ENCODE data around the gene SERPINC1. TPM values are rescaled to one million over a fixed set of nuclear protein-coding genes. Genes with fewer than 3 reads are reported as not detected.

The SERPINC1 gene
- total and polyA plus RNA-seq, 2 experiments from 2014 or later, result 85.4 to 125 TPM

DNA sequence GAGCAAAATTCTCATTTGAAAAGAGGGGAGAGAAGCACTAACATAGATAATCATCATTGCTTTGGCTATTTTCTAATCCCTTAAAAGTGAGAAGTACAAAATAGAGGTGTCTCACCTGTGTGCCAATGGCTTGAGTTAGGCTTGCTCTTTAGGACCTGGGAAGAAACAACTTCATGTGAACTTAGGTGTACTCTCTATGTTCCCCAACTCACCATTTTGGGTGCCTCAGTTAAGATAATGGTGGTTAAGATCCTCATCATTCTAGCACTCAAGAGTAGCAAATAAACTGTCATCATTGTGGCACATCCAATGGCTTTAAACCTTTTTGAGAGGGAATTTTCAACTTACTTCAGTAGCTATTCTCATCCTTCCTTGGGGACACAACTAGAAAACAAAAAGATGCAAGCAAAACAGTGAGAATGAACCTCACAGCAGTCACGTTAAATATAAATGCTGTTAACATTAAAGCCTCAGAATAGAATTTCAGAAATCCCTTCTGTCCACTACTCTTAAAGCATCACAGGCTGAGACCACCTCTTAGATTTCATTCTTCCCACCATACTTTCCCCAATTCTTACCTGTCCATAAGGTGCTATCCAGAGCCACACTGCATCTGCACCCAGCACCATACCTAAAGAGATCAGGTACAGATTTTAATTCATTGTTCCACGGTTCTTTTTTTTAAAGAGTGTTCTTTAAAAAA lies 50.6 kb downstream of the SERPINC1 start:
- Histone ChIP-seq H3K4me3 (peak overlapping the region; percentile 43), H3K27me3 (no peaks in the 10 kb centered on the region), H3K4me2 (peak overlapping the region; percentile 88), H3K27ac (peak overlapping the region; percentile 80), H3K9me3 (ENCODE audit: low read depth) (no peaks in the 10 kb centered on the region), H2AFZ (no peak overlapping the region), H3K79me2 (peaks cover 30% of the 10 kb centered on the region), H3K9me2 (replicated peaks; ENCODE audit: insufficient read depth) (no peaks in the 10 kb centered on the region), H3K36me3 (replicated peaks; ENCODE audit: insufficient read depth, low read depth) (peaks cover 5% of the 10 kb centered on the region), H4K20me1 (ENCODE audit: insufficient read depth, poor library complexity, severe bottlenecking) (peaks cover 26% of the 10 kb centered on the region), H3K4me1 (ENCODE audit: insufficient read depth) (peaks cover 12% of the 10 kb centered on the region)
- WGBS (ENCODE audit: low lambda C conversion rate, missing lambda C conversion rate), result 3% methylated on average over 2 of the region's 2 CpGs
- no peak for TF ChIP-seq CTCF (IDR thresholded peaks at IDR 0.05; ENCODE audit: poor library complexity)
- TF ChIP-seq EZH2phosphoT487 (IDR thresholded peaks at IDR 0.05; ENCODE audit: low read depth, severe bottlenecking, unreplicated experiment), result no peak
- no peak for TF ChIP-seq EZH2 (IDR thresholded peaks at IDR 0.05; ENCODE audit: borderline replicate concordance)
- DNase-seq (ENCODE audit: low spot score), result no peak

DNA sequence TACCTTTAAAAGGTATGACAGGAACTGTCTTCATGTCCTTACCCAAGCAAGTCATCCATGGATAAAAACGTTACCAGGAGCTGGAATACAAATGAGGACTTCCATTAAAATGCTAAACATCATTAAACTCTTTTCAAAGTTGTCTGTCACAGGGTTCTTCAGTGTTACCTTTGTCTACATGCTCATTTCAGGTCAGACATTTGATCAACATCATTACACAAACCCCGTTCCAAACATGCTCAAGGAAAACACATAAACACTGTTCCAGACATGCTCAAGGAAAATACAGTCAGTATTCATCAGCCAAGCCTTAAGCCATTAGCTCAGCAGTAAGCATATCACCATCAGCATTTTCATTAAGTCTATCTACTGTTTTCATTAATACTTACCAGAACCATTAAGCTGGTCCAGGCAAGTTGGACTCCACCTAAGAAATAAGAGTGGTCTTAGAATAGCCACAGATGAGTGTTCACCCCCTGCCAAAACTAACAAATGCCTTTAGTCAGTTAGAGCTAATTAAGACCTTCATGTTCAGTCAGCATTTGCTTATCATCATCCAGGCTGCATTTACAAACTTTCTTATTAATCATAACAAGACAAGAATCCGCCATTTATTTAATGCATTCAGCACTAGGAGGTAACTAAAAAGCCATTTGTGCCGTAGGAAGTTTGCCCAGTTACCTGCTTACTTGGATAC lies 51.5 kb downstream of the SERPINC1 start:
- Histone ChIP-seq H3K79me2 (peaks cover 28% of the 10 kb centered on the region), H2AFZ (no peak overlapping the region), H3K4me1 (ENCODE audit: insufficient read depth) (peaks cover 12% of the 10 kb centered on the region), H3K4me2 (peak overlapping the region; percentile 88), H3K27ac (peak overlapping the region; percentile 6), H4K20me1 (ENCODE audit: insufficient read depth, poor library complexity, severe bottlenecking) (peaks cover 26% of the 10 kb centered on the region), H3K27me3 (no peaks in the 10 kb centered on the region), H3K9me3 (ENCODE audit: low read depth) (no peaks in the 10 kb centered on the region), H3K4me3 (peak overlapping the region; percentile 43), H3K9me2 (replicated peaks; ENCODE audit: insufficient read depth) (no peaks in the 10 kb centered on the region), H3K36me3 (replicated peaks; ENCODE audit: insufficient read depth, low read depth) (peaks cover 5% of the 10 kb centered on the region)
- no peak for DNase-seq (ENCODE audit: low spot score)
- 37% methylated on average over 4 of the region's 4 CpGs for WGBS (ENCODE audit: low lambda C conversion rate, missing lambda C conversion rate)
- TF ChIP-seq EZH2 (IDR thresholded peaks at IDR 0.05; ENCODE audit: borderline replicate concordance), result no peak

DNA sequence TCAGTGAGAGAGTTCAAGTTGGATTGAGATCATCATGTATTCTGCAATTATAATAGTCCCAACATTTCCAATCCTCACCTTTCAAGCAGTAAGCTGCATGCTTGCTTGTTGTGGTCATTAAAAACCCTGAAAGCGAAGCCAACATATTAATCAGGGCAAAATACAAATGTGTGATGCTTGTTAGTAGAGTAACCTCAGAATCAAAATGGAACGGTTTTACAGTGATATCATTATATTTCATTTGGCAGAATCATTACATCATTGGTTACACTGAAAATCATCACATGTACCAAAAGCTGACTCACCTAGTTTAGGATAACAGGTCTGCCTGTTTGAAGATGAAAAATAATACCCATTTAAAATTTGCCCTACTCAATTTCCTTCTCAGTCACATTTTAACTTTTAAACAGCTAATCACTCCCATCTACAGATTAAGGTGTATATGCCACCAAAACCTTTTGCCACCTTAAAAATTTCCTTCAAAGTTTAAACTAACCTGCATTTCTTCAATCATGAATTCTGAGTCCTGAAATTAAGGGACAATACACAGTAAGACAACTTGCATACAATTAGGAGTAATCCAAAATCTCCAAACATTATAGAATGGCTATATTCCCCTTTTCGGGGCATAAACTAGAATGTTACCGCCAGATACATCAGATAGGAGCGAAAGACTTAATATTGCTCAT lies 52.8 kb downstream of the SERPINC1 start:
- Histone ChIP-seq H3K9me3 (ENCODE audit: low read depth) (no peaks in the 10 kb centered on the region), H3K4me2 (peak overlapping the region; percentile 88), H3K27ac (peak overlapping the region; percentile 6), H3K9me2 (replicated peaks; ENCODE audit: insufficient read depth) (no peaks in the 10 kb centered on the region), H3K4me1 (ENCODE audit: insufficient read depth) (peaks cover 12% of the 10 kb centered on the region), H3K27me3 (no peaks in the 10 kb centered on the region), H3K4me3 (no peak overlapping the region), H4K20me1 (ENCODE audit: insufficient read depth, poor library complexity, severe bottlenecking) (peaks cover 26% of the 10 kb centered on the region), H3K36me3 (replicated peaks; ENCODE audit: insufficient read depth, low read depth) (peaks cover 5% of the 10 kb centered on the region), H2AFZ (no peak overlapping the region), H3K79me2 (peaks cover 28% of the 10 kb centered on the region)
- WGBS (ENCODE audit: low lambda C conversion rate, missing lambda C conversion rate), result 93% methylated on average over 5 of the region's 5 CpGs
- TF ChIP-seq CTCF (IDR thresholded peaks at IDR 0.05; ENCODE audit: poor library complexity) (no peak), EZH2phosphoT487 (IDR thresholded peaks at IDR 0.05; ENCODE audit: low read depth, severe bottlenecking, unreplicated experiment) (no peak), EZH2 (IDR thresholded peaks at IDR 0.05; ENCODE audit: borderline replicate concordance) (no peak)
- no peak for DNase-seq (ENCODE audit: low spot score)
